ENCODE results near the gene NT5DC3.

The NT5DC3 gene

DNA sequence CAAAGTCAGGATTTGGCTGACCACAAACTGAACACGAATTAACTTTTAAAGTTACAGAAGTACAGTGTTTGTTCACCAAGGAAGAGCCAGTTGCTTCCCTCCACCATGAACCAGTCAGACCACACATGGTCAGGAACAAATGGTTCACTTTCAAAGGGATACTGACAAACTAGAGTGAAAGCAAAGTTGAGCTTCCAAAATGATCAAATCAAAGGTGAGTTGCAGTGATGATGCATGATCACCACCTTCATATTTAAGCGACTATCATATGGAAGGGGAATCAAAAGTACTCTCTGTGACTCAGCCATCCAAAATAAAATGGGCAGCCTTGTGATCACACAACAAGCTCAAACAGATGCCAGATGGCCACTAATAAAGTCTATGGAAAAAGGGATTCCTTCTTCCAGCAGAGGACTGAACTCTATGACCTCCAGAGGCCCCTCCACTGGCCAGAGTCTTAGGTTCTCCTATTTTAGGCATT, 13.1 kb downstream of the NT5DC3 start:
- Histone ChIP-seq H3K36me3 (no peaks in the 10 kb centered on the region), H3K27me3 (no peaks in the 10 kb centered on the region), H3K4me1 (no peaks in the 10 kb centered on the region), H3K4me3 (ENCODE audit: low read depth, low read length) (no peak overlapping the region), H3K9me3 (no peaks in the 10 kb centered on the region)
- TF ChIP-seq, protein P1, sequence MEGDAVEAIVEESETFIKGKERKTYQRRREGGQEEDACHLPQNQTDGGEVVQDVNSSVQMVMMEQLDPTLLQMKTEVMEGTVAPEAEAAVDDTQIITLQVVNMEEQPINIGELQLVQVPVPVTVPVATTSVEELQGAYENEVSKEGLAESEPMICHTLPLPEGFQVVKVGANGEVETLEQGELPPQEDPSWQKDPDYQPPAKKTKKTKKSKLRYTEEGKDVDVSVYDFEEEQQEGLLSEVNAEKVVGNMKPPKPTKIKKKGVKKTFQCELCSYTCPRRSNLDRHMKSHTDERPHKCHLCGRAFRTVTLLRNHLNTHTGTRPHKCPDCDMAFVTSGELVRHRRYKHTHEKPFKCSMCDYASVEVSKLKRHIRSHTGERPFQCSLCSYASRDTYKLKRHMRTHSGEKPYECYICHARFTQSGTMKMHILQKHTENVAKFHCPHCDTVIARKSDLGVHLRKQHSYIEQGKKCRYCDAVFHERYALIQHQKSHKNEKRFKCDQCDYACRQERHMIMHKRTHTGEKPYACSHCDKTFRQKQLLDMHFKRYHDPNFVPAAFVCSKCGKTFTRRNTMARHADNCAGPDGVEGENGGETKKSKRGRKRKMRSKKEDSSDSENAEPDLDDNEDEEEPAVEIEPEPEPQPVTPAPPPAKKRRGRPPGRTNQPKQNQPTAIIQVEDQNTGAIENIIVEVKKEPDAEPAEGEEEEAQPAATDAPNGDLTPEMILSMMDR (IDR thresholded peaks at IDR 0.05; ENCODE audit: low read depth, low read length): no peak
- DNase-seq: no peak

DNA sequence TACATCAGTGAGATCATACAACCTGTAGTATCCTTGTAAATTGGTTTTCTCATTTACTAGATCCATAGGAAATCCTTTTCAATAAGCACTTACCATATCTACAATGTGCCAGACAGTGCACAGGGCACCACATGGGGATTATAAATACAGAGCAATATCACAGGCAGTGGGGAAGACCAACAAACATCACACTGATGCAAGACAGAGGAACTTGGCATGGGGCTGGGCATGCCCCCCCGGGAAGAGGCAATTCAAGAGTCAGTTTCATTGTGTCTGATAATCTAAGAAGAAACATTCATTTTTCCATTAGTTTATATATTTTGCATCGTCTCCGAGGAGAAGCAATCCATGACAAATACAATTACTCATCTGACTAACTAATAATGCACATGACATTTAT, 16.2 kb downstream of the NT5DC3 start:
- no peak for DNase-seq
- H3K4me3 ChIP-seq (ENCODE audit: low read depth, low read length): no peak overlapping the region
- TF ChIP-seq, protein P1 (IDR thresholded peaks at IDR 0.05; ENCODE audit: low read depth, low read length): no peak
- no peaks in the 10 kb centered on the region for H3K9me3 ChIP-seq
- no peaks in the 10 kb centered on the region for H3K36me3 ChIP-seq
- no peaks in the 10 kb centered on the region for H3K4me1 ChIP-seq
- no peaks in the 10 kb centered on the region for H3K27me3 ChIP-seq

DNA sequence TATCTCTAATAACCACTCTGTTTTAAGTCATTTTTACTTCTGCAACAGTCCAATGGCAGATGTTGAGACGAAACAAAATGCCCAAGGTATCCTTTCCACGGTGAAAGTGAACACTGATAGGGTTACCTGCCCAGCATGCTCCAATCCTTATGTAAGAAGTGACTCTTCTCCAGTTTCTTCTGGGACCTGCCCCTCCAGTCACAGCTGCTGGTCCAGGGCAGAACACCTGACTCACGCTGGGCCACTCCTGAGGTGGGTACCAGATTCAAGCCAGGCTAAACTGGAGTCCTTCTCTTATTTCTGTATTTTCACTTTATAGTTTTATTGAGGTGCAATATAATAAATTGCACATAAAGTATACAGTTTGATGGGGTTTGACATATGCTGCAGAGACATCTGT, 16.7 kb downstream of the NT5DC3 start:
- H3K4me1 ChIP-seq: no peaks in the 10 kb centered on the region

GRCh38 chr12:103823871-103824270, 17.2 kb downstream of the NT5DC3 start:
- Histone ChIP-seq H3K4me1 (no peaks in the 10 kb centered on the region), H3K9me3 (no peaks in the 10 kb centered on the region), H3K36me3 (no peaks in the 10 kb centered on the region), H3K27me3 (no peaks in the 10 kb centered on the region), H3K4me3 (ENCODE audit: low read depth, low read length) (no peak overlapping the region)
- DNase-seq: no peak
- TF ChIP-seq, protein P1 (IDR thresholded peaks at IDR 0.05; ENCODE audit: low read depth, low read length): no peak

More for the DNA sequence above, 16.7 kb downstream of the NT5DC3 start:
- TF ChIP-seq, protein P1 (IDR thresholded peaks at IDR 0.05; ENCODE audit: low read depth, low read length): no peak
- no peaks in the 10 kb centered on the region for H3K27me3 ChIP-seq
- no peaks in the 10 kb centered on the region for H3K9me3 ChIP-seq
- H3K36me3 ChIP-seq: no peaks in the 10 kb centered on the region
- H3K4me3 ChIP-seq (ENCODE audit: low read depth, low read length): no peak overlapping the region
- DNase-seq: no peak

DNA sequence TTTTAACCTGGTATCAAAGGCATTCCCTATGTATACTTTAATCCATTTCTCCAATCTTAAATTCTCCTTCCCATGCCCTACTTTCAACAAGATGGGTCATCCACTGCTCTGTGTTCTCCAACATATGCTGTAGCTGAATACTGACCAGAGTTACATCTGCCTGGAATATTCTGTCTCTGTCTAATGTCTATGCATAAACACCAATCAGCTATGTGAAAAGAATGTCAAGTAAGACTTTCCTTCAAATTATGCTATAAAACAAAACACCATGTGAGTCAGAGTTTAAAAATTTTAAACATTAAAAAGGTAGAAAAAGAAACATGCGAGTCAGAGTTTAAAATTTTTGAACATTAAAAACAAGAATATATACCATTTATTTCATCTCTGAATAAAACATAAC, 19.3 kb downstream of the NT5DC3 start:
- H3K36me3 ChIP-seq: no peaks in the 10 kb centered on the region
- TF ChIP-seq, protein P1 (IDR thresholded peaks at IDR 0.05; ENCODE audit: low read depth, low read length): no peak
- no peak for DNase-seq

DNA sequence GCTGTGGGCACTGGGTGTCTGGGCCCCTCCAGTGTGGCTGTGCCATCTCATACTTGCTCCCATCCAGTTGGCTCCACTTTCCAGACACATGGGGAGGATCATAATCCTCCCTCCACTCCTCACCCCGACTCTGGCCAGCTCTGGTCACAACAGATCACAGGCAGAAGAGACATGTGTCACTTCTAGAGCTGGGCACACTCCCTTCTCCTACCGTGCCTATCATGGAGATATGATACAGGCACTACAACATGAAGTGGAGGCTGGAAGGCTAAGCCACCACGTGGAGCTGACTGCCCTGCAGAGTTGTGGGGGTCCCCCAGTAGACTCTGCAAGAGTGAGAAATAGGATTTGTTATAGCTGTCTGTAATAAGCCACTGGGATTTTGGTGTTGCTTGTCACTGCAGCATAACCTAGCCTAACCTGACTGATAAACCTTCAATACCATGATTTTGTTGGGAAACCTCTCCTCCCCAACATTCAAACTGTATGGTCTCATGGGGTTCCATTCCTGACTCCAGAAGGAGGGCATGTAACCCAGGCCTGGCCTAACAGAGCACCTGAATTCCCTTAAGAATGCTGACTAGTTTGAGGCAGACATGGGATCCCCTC, 20.0 kb downstream of the NT5DC3 start:
- no peaks in the 10 kb centered on the region for H3K36me3 ChIP-seq
- DNase-seq: no peak

More for the DNA sequence above, 19.3 kb downstream of the NT5DC3 start:
- Histone ChIP-seq H3K9me3 (no peaks in the 10 kb centered on the region), H3K27me3 (no peaks in the 10 kb centered on the region), H3K4me1 (no peaks in the 10 kb centered on the region), H3K4me3 (ENCODE audit: low read depth, low read length) (no peak overlapping the region)

More for the DNA sequence above, 20.0 kb downstream of the NT5DC3 start:
- TF ChIP-seq, protein P1 (IDR thresholded peaks at IDR 0.05; ENCODE audit: low read depth, low read length): no peak
- no peaks in the 10 kb centered on the region for H3K9me3 ChIP-seq
- no peak overlapping the region for H3K4me3 ChIP-seq (ENCODE audit: low read depth, low read length)
- H3K4me1 ChIP-seq: no peaks in the 10 kb centered on the region
- H3K27me3 ChIP-seq: no peaks in the 10 kb centered on the region

Measured in BE2C (cell line).